ENCODE data around the gene PLPP3. TPM values are rescaled to one million over a fixed set of nuclear protein-coding genes. Genes with fewer than 3 reads are reported as not detected.

The PLPP3 gene
- total and polyA plus RNA-seq, 2 experiments from 2014 or later: 41.9 to 61.9 TPM

DNA sequence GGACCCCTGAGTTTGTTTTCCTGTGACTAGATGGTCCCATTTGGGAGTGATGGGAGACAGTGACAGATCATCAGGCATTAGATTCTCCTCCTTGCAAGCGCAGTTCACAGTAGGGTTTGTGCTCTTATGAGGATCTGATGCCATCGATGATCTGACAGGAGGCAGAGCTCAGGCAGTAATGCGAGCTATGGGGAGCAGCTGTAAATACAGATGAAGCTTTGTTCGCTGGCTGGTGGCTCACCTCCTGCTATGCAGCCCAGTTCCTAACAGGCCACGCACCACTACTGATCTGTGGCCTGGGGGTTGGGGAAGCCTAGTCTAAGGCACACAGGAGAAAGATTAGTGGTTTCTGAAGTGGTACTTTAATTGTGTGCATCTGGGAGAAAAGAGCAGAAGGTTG lies 7.1 kb upstream of the PLPP3 start:
- TF ChIP-seq POLR2AphosphoS5 (IDR thresholded peaks at IDR 0.05; ENCODE audit: low read depth): no peak
- TF ChIP-seq, protein P1, sequence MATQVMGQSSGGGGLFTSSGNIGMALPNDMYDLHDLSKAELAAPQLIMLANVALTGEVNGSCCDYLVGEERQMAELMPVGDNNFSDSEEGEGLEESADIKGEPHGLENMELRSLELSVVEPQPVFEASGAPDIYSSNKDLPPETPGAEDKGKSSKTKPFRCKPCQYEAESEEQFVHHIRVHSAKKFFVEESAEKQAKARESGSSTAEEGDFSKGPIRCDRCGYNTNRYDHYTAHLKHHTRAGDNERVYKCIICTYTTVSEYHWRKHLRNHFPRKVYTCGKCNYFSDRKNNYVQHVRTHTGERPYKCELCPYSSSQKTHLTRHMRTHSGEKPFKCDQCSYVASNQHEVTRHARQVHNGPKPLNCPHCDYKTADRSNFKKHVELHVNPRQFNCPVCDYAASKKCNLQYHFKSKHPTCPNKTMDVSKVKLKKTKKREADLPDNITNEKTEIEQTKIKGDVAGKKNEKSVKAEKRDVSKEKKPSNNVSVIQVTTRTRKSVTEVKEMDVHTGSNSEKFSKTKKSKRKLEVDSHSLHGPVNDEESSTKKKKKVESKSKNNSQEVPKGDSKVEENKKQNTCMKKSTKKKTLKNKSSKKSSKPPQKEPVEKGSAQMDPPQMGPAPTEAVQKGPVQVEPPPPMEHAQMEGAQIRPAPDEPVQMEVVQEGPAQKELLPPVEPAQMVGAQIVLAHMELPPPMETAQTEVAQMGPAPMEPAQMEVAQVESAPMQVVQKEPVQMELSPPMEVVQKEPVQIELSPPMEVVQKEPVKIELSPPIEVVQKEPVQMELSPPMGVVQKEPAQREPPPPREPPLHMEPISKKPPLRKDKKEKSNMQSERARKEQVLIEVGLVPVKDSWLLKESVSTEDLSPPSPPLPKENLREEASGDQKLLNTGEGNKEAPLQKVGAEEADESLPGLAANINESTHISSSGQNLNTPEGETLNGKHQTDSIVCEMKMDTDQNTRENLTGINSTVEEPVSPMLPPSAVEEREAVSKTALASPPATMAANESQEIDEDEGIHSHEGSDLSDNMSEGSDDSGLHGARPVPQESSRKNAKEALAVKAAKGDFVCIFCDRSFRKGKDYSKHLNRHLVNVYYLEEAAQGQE (IDR thresholded peaks at IDR 0.05; ENCODE audit: unreplicated experiment): no peak
- TF ChIP-seq JUNB (IDR thresholded peaks at IDR 0.05; ENCODE audit: unreplicated experiment): no peak
- TF ChIP-seq, protein P2, sequence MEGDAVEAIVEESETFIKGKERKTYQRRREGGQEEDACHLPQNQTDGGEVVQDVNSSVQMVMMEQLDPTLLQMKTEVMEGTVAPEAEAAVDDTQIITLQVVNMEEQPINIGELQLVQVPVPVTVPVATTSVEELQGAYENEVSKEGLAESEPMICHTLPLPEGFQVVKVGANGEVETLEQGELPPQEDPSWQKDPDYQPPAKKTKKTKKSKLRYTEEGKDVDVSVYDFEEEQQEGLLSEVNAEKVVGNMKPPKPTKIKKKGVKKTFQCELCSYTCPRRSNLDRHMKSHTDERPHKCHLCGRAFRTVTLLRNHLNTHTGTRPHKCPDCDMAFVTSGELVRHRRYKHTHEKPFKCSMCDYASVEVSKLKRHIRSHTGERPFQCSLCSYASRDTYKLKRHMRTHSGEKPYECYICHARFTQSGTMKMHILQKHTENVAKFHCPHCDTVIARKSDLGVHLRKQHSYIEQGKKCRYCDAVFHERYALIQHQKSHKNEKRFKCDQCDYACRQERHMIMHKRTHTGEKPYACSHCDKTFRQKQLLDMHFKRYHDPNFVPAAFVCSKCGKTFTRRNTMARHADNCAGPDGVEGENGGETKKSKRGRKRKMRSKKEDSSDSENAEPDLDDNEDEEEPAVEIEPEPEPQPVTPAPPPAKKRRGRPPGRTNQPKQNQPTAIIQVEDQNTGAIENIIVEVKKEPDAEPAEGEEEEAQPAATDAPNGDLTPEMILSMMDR (conservative IDR thresholded peaks at IDR 0.05; ENCODE audit: low read depth in 2 of 2): no peak
- TF ChIP-seq ZNF114 (CRISPR knock-in tag; IDR thresholded peaks at IDR 0.05): no peak
- TF ChIP-seq CREB1 (CRISPR knock-in tag; IDR thresholded peaks at IDR 0.05; ENCODE audit: low read depth): no peak
- TF ChIP-seq NANOG (IDR thresholded peaks at IDR 0.05; ENCODE audit: borderline replicate concordance): no peak
- no peak for TF ChIP-seq ZNF331 (CRISPR knock-in tag; IDR thresholded peaks at IDR 0.05; ENCODE audit: low read depth)
- TF ChIP-seq, protein P3, sequence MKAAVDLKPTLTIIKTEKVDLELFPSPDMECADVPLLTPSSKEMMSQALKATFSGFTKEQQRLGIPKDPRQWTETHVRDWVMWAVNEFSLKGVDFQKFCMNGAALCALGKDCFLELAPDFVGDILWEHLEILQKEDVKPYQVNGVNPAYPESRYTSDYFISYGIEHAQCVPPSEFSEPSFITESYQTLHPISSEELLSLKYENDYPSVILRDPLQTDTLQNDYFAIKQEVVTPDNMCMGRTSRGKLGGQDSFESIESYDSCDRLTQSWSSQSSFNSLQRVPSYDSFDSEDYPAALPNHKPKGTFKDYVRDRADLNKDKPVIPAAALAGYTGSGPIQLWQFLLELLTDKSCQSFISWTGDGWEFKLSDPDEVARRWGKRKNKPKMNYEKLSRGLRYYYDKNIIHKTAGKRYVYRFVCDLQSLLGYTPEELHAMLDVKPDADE (IDR thresholded peaks at IDR 0.05): no peak
- no peak for TF ChIP-seq STAT1 (IDR thresholded peaks at IDR 0.05; ENCODE audit: unreplicated experiment)
- TF ChIP-seq EZH2 (IDR thresholded peaks at IDR 0.05; ENCODE audit: low read depth, unreplicated experiment): no peak
- TF ChIP-seq, protein P4, sequence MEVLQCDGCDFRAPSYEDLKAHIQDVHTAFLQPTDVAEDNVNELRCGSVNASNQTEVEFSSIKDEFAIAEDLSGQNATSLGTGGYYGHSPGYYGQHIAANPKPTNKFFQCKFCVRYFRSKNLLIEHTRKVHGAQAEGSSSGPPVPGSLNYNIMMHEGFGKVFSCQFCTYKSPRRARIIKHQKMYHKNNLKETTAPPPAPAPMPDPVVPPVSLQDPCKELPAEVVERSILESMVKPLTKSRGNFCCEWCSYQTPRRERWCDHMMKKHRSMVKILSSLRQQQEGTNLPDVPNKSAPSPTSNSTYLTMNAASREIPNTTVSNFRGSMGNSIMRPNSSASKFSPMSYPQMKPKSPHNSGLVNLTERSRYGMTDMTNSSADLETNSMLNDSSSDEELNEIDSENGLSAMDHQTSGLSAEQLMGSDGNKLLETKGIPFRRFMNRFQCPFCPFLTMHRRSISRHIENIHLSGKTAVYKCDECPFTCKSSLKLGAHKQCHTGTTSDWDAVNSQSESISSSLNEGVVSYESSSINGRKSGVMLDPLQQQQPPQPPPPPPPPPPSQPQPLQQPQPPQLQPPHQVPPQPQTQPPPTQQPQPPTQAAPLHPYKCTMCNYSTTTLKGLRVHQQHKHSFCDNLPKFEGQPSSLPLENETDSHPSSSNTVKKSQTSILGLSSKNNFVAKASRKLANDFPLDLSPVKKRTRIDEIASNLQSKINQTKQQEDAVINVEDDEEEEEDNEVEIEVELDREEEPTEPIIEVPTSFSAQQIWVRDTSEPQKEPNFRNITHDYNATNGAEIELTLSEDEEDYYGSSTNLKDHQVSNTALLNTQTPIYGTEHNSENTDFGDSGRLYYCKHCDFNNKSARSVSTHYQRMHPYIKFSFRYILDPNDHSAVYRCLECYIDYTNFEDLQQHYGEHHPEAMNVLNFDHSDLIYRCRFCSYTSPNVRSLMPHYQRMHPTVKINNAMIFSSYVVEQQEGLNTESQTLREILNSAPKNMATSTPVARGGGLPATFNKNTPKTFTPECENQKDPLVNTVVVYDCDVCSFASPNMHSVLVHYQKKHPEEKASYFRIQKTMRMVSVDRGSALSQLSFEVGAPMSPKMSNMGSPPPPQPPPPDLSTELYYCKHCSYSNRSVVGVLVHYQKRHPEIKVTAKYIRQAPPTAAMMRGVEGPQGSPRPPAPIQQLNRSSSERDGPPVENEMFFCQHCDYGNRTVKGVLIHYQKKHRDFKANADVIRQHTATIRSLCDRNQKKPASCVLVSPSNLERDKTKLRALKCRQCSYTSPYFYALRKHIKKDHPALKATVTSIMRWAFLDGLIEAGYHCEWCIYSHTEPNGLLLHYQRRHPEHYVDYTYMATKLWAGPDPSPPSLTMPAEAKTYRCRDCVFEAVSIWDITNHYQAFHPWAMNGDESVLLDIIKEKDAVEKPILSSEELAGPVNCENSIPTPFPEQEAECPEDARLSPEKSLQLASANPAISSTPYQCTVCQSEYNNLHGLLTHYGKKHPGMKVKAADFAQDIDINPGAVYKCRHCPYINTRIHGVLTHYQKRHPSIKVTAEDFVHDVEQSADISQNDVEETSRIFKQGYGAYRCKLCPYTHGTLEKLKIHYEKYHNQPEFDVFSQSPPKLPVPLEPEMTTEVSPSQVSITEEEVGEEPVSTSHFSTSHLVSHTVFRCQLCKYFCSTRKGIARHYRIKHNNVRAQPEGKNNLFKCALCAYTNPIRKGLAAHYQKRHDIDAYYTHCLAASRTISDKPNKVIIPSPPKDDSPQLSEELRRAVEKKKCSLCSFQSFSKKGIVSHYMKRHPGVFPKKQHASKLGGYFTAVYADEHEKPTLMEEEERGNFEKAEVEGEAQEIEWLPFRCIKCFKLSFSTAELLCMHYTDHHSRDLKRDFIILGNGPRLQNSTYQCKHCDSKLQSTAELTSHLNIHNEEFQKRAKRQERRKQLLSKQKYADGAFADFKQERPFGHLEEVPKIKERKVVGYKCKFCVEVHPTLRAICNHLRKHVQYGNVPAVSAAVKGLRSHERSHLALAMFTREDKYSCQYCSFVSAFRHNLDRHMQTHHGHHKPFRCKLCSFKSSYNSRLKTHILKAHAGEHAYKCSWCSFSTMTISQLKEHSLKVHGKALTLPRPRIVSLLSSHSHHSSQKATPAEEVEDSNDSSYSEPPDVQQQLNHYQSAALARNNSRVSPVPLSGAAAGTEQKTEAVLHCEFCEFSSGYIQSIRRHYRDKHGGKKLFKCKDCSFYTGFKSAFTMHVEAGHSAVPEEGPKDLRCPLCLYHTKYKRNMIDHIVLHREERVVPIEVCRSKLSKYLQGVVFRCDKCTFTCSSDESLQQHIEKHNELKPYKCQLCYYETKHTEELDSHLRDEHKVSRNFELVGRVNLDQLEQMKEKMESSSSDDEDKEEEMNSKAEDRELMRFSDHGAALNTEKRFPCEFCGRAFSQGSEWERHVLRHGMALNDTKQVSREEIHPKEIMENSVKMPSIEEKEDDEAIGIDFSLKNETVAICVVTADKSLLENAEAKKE (CRISPR knock-in tag; IDR thresholded peaks at IDR 0.05): no peak
- TF ChIP-seq EZH2phosphoT487 (IDR thresholded peaks at IDR 0.05; ENCODE audit: unreplicated experiment): no peak
- Histone ChIP-seq H3K4me2 (no peak overlapping the region), H3K27me3 (ENCODE audit: insufficient read depth) (no peaks in the 10 kb centered on the region), H3K4me3 (no peak overlapping the region), H3K27ac (ENCODE audit: low read depth) (no peak overlapping the region), H2AFZ (no peak overlapping the region), H3K9me2 (ENCODE audit: insufficient read depth) (no peaks in the 10 kb centered on the region), H3F3A (replicated peaks; ENCODE audit: low read depth) (no peaks in the 10 kb centered on the region), H3K36me3 (ENCODE audit: insufficient read depth) (no peaks in the 10 kb centered on the region), H4K20me1 (replicated peaks; ENCODE audit: insufficient read depth) (no peaks in the 10 kb centered on the region), H3K4me1 (ENCODE audit: insufficient read depth) (peaks cover 6% of the 10 kb centered on the region; the same call in 1 of the 2 replicates), H3K79me2 (replicated peaks; ENCODE audit: insufficient read depth) (no peaks in the 10 kb centered on the region)
- DNase-seq (ENCODE audit: low spot score) (no peak), ATAC-seq (no peak)
- Mint-ChIP-seq H3K27ac (no peak overlapping the region), H3K4me3 (no peak overlapping the region), H3K9me3 (peaks cover 5% of the 10 kb centered on the region; the same call in 2 of the 3 replicates), H3K27me3 (ENCODE audit: insufficient read depth, low read depth, poor library complexity) (peaks cover 2% of the 10 kb centered on the region), H3K36me3 (ENCODE audit: low read depth) (peaks cover 3% of the 10 kb centered on the region; the same call in 1 of the 3 replicates), H3K4me1 (peaks cover 8% of the 10 kb centered on the region; the same call in 2 of the 3 replicates)
